ENCODE measurements around the gene ARHGAP25. TPM values are rescaled to one million over a fixed set of nuclear protein-coding genes. Genes with fewer than 3 reads are reported as not detected.
A peak's percentile ranks its signal among the peaks of the same experiment; 100 is the strongest.

ARHGAP25 gene
- total and polyA plus RNA-seq, 12 donors: 2.6 to 17.3 (median 5.2) TPM

DNA sequence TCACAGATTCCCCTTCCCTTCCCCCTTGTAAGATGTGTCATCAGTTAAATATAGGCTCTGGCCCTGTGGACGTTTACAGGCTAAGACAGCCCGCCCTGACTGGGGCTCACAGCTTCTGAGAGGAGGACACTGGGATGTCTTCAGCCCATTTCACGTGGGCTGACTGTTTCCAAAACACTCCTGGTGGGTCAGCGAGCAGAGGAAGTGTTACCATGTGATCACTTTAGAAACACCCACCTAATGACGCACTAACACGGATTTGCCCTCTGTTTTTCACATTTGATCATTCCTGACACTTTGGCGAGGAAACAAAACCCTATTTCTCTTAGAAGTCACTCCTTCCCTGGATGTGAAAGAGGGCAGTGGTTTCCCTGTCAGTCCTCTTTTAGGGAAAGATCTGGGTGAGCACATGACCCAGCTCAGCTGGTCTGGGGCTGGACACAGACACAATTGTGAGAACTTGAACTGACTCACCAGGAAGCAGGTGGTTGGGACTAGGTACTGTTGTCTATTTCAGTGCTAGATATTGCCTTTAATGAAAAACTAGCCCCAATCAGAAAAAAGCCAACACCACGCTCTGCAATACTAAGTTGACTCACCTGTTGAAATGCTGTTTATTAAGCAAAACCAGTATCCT is 97.7 kb downstream of the ARHGAP25 start:
- Histone ChIP-seq H3K27me3 (no peaks in the 10 kb centered on the region), H3K27ac (peak overlapping the region; percentile 64 to 85 (median 76)), H3K36me3 (peaks cover 0 to 10% (median 0%) of the 10 kb centered on the region in 9 donors), H3K4me1 (peaks cover 20 to 99% (median 53%) of the 10 kb centered on the region in 9 donors), H3K9me3 (no peaks in the 10 kb centered on the region), H3K4me3 (no peak overlapping the region)
- intact Hi-C loops (cut with DNase I): loop anchor here in 3 of 10 donors (5.0 to 10.0 kb wide), 3 partner anchors 60 to 1695 kb away; partner anchors contain the start of genes APLF (in 1 of the 3) and FBXO48 (in 1 of the 3)
- TF ChIP-seq, protein P1, sequence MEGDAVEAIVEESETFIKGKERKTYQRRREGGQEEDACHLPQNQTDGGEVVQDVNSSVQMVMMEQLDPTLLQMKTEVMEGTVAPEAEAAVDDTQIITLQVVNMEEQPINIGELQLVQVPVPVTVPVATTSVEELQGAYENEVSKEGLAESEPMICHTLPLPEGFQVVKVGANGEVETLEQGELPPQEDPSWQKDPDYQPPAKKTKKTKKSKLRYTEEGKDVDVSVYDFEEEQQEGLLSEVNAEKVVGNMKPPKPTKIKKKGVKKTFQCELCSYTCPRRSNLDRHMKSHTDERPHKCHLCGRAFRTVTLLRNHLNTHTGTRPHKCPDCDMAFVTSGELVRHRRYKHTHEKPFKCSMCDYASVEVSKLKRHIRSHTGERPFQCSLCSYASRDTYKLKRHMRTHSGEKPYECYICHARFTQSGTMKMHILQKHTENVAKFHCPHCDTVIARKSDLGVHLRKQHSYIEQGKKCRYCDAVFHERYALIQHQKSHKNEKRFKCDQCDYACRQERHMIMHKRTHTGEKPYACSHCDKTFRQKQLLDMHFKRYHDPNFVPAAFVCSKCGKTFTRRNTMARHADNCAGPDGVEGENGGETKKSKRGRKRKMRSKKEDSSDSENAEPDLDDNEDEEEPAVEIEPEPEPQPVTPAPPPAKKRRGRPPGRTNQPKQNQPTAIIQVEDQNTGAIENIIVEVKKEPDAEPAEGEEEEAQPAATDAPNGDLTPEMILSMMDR (IDR thresholded peaks at IDR 0.05): no peak
- ATAC-seq: peak; percentile 57 to 88 (median 79)
- 41 to 48% methylated on average over 8 of the region's 8 CpGs for whole genome bisulfite sequencing, 2 donors
- peak; percentile 30 to 78 for DNase-seq

- Histone ChIP-seq H3K27ac (peak overlapping the region in 8 of 10 donors; percentile 73 to 85 (median 78)), H3K9me3 (no peaks in the 10 kb centered on the region), H3K4me1 (peaks cover 19 to 98% (median 53%) of the 10 kb centered on the region in 9 donors), H3K36me3 (peaks cover 0 to 2% (median 0%) of the 10 kb centered on the region in 9 donors), H3K4me3 (no peak overlapping the region), H3K27me3 (no peaks in the 10 kb centered on the region)
- intact Hi-C loops (cut with DNase I): loop anchor here in 3 of 10 donors (5.0 to 10.0 kb wide), 3 partner anchors 61 to 1694 kb away; partner anchors contain the start of genes APLF (in 1 of the 3) and FBXO48 (in 1 of the 3)
- WGBS, 2 donors: 96 to 99% methylated on average over 2 of the region's 2 CpGs
- ATAC-seq (no peak), DNase-seq (no peak)
- TF ChIP-seq, protein P1 (IDR thresholded peaks at IDR 0.05): no peak
Measured at GRCh38 chr2:68833162-68833561, 98.6 kb downstream of the ARHGAP25 start.

- no peaks in the 10 kb centered on the region for H3K36me3 ChIP-seq
- H3K9me3 ChIP-seq: no peaks in the 10 kb centered on the region
- DNase-seq: no peak
- 89 to 91% methylated on average over 6 of the region's 6 CpGs for WGBS, 2 donors
- no peak for ATAC-seq
- intact Hi-C loops (cut with DNase I): loop anchor here in 7 of 10 donors (2.0 to 10.0 kb wide), 7 partner anchors 63 to 1692 kb away; partner anchors contain the start of genes APLF (in 1 of the 7) and FBXO48 (in 1 of the 7)
- H3K4me3 ChIP-seq: no peak overlapping the region
- no peaks in the 10 kb centered on the region for H3K27me3 ChIP-seq
- peak overlapping the region in 2 of 10 donors; percentile 32 to 90 for H3K27ac ChIP-seq
- peaks cover 10 to 81% (median 36%) of the 10 kb centered on the region in 9 donors for H3K4me1 ChIP-seq
- TF ChIP-seq, protein P1 (IDR thresholded peaks at IDR 0.05): no peak
Measured at GRCh38 chr2:68834737-68835376, 100.2 kb downstream of the ARHGAP25 start.

DNA sequence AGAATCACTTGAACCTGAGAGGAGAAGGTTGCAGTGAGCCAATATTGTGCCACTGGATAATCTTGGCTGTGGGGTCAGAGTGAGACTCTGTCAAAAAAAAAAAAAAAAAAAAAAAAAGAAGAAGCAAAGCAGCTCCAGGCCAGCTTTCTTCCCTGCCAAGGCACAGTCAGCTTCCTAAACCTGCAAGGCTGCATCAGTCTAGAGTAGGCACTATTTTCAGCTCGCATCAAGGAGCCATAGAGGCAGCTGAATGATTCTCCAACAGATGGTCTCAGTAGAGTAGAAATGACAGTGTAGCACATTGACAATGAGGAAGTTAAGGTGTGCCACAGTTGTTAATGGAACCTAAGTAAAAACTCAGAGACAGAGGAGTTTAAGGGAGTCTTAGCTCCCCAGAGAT is 101.0 kb downstream of the ARHGAP25 start:
- TF ChIP-seq, protein P1 (IDR thresholded peaks at IDR 0.05): no peak
- no peaks in the 10 kb centered on the region for H3K27me3 ChIP-seq
- H3K9me3 ChIP-seq: no peaks in the 10 kb centered on the region
- WGBS, 2 donors: 88 to 91% methylated on average over 1 of the region's 1 CpG
- no peaks in the 10 kb centered on the region for H3K36me3 ChIP-seq
- H3K4me3 ChIP-seq: no peak overlapping the region
- intact Hi-C loops (cut with DNase I): loop anchor here in 7 of 10 donors (2.0 to 10.0 kb wide), 6 partner anchors 72 to 371 kb away; partner anchors contain the start of genes APLF (in 1 of the 7) and FBXO48 (in 1 of the 7)
- ATAC-seq: no peak
- no peak for DNase-seq
- H3K4me1 ChIP-seq: peaks cover 10 to 73% (median 30%) of the 10 kb centered on the region in 9 donors
- peak overlapping the region in 1 of 10 donors; percentile 90 for H3K27ac ChIP-seq
